K562 (cell line): Measurements from ENCODE around the gene GCHFR. TPM values are rescaled to one million over a fixed set of nuclear protein-coding genes. Genes with fewer than 3 reads are reported as not detected.

Experiments
- ATAC-seq: fragments of 200-7000 bp; cut with Tn5 transposase; 3 replicates; pipeline ENCODE4 v1.9.1; 2020; ENCODE audit warnings: moderate library complexity
- BruUV-seq: library from RNA; stranded (reverse); fragments of 400-500 nt; replicated peaks from 2 replicates; lab custom pipeline; 2021; lab: Mats Ljungman, UMichigan
- CTCF ChIA-PET: fragments of 300-600 bp; formaldehyde crosslinking; extraction: SDS; loops from one replicate; lab custom pipeline; 2021; ENCODE audit warnings: low intra/inter-chr PET ratio; lab: Yijun Ruan, JAX
- POLR2A ChIA-PET: fragments of 300-600, 350-650 bp; sonication (Branson Sonifier 250); formaldehyde crosslinking; extraction: SDS; loops from one replicate; lab custom pipeline; 2021; ENCODE audit warnings: antibody characterized with exemption, inconsistent platforms; lab: Yijun Ruan, JAX
- DNase-seq, 4 experiments: peaks; one replicate each; pipeline versions ENCODE4 v3.0.0 to v3.0.0-alpha.2; 2011 to 2018; ENCODE audit warnings: low spot score in 3 of 4, mixed read lengths in 3 of 4; ENCODE audit errors: extremely low read depth in 1 of 4
- FAIRE-seq: peaks from 2 replicates; lab custom pipeline; 2011; peaks lifted over from hg19 to GRCh38; lab: Jason Lieb, UNC
- H2AFZ ChIP-seq: 2 replicates; pipeline ENCODE4 v1.6.0; 2011; ENCODE audit warnings: low read depth, low read length, control low read depth, inconsistent platforms
- H3K27ac ChIP-seq: fragments of 200-600 bp; 3 replicates; pipeline ENCODE4 v1.8.0; 2011; ENCODE audit warnings: low read depth, mild to moderate bottlenecking, control low read depth, inconsistent platforms, low read length, moderate library complexity, mixed read lengths; ENCODE audit errors: extremely low read depth
- H3K27me3 ChIP-seq, 2 experiments: fragments of 300-600 bp in 1 of 2; 2 replicates in 1 of 2; 3 replicates in 1 of 2; pipeline versions ENCODE4 v1.6.0 to v1.8.0; 2011; ENCODE audit warnings: inconsistent platforms in 2 of 2, low read length in 2 of 2, mild to moderate bottlenecking in 1 of 2, mixed read lengths in 1 of 2, moderate library complexity in 1 of 2; ENCODE audit not compliant: control insufficient read depth in 2 of 2, insufficient read depth in 2 of 2
- H3K36me3 ChIP-seq: fragments of 300-600 bp; 3 replicates; pipeline ENCODE4 v1.8.0; 2011; ENCODE audit warnings: mild to moderate bottlenecking, low read length, inconsistent platforms; ENCODE audit not compliant: control insufficient read depth, insufficient read depth
- H3K4me1 ChIP-seq, 2 experiments: fragments of 200-600 bp in 1 of 2; replicated peaks in 1 of 2; 2 replicates in 1 of 2; 3 replicates in 1 of 2; pipeline versions ENCODE4 v1.5.1 to v1.8.0; 2011; ENCODE audit warnings: inconsistent platforms in 2 of 2, low read length in 2 of 2, mild to moderate bottlenecking in 1 of 2, mixed read lengths in 1 of 2, moderate library complexity in 1 of 2; ENCODE audit not compliant: control insufficient read depth in 2 of 2, insufficient read depth in 2 of 2
- H3K4me2 ChIP-seq: 2 replicates; pipeline ENCODE4 v1.6.1; 2011; ENCODE audit warnings: low read length, control low read depth, inconsistent platforms, mixed read lengths; ENCODE audit not compliant: insufficient read depth
- H3K4me3 ChIP-seq: fragments of 200-600 bp; sonication (generic), shearing (Covaris generic); 2 replicates; pipeline ENCODE4 v1.5.1; 2016; ENCODE audit warnings: control low read depth, inconsistent platforms
- H3K79me2 ChIP-seq: fragments of 200-600 bp; 3 replicates; pipeline ENCODE4 v1.8.0; 2011; ENCODE audit warnings: low read length, inconsistent platforms; ENCODE audit not compliant: control insufficient read depth, insufficient read depth
- H3K9ac ChIP-seq, 2 experiments: 2 replicates each; pipeline versions ENCODE4 v1.6.0 to v1.6.1; 2011; ENCODE audit warnings: low read depth in 2 of 2, low read length in 2 of 2, control low read depth in 1 of 2, inconsistent platforms in 1 of 2, mild to moderate bottlenecking in 1 of 2, mixed read lengths in 1 of 2; ENCODE audit not compliant: insufficient read depth in 1 of 2
- H3K9me1 ChIP-seq: one replicate; pipeline ENCODE4 v1.6.0; 2011; ENCODE audit warnings: inconsistent platforms, mild to moderate bottlenecking, low read length, moderate library complexity; ENCODE audit not compliant: control insufficient read depth, insufficient read depth
- H3K9me3 ChIP-seq: replicated peaks from 2 replicates; pipeline ENCODE4 v1.5.1; 2011; ENCODE audit warnings: low read depth, low read length, inconsistent platforms; ENCODE audit not compliant: control insufficient read depth, insufficient read depth
- H4K20me1 ChIP-seq: replicated peaks from 2 replicates; pipeline ENCODE4 v1.6.1; 2011; ENCODE audit warnings: low read length, inconsistent platforms, mixed read lengths; ENCODE audit not compliant: control insufficient read depth, insufficient read depth
- GATAD2B ChIP-seq: fragments of 450-650 bp; IDR thresholded peaks from 2 replicates; pipeline ENCODE4 v1.6.1; 2017; ENCODE audit warnings: mild to moderate bottlenecking, borderline replicate concordance
- KAT2B ChIP-seq: IDR thresholded peaks from one replicate; pipeline ENCODE4 v1.6.1; 2012; ENCODE audit warnings: low read depth, mild to moderate bottlenecking, control low read depth, inconsistent platforms, low read length, moderate library complexity
- KAT8 ChIP-seq: fragments of 450-650 bp; IDR thresholded peaks from 2 replicates; pipeline ENCODE4 v1.6.1; 2016; ENCODE audit warnings: low read depth, mild to moderate bottlenecking
- MAFF ChIP-seq: IDR thresholded peaks from 2 replicates; pipeline ENCODE4 v1.6.1; 2012; ENCODE audit warnings: low read length, improper control_type of control experiment
- NFIC ChIP-seq: fragments of 450-650 bp; IDR thresholded peaks from 2 replicates; pipeline ENCODE4 v1.6.1; 2017; ENCODE audit warnings: mild to moderate bottlenecking, inconsistent platforms
- PTTG1 ChIP-seq: fragments of 450-650 bp; IDR thresholded peaks from 2 replicates; pipeline ENCODE4 v1.6.1; 2016; ENCODE audit warnings: low read depth, mild to moderate bottlenecking, missing genetic modification characterization, missing compliant biosample characterization
- ZBED1 ChIP-seq: IDR thresholded peaks from 2 replicates; pipeline ENCODE4 v1.6.1; 2014
- ZNF124 ChIP-seq: sonication (generic); formaldehyde crosslinking; IDR thresholded peaks from 2 replicates; pipeline ENCODE4 v1.8.1; 2022; ENCODE audit warnings: missing genetic modification reagents
- ZNF316 ChIP-seq: fragments of 450-650 bp; IDR thresholded peaks from 2 replicates; pipeline ENCODE4 v1.6.1; 2016
- ZNF408 ChIP-seq: fragments of 250-450 bp; sonication (Bioruptor Pico); IDR thresholded peaks from 2 replicates; pipeline ENCODE4 v1.4.0; 2020; ENCODE audit warnings: low read depth, mild to moderate bottlenecking, moderate library complexity
- ZNF780A ChIP-seq: fragments of 250-450 bp; sonication (Bioruptor Pico); IDR thresholded peaks from 2 replicates; pipeline ENCODE4 v1.5.0; 2021; ENCODE audit warnings: mild to moderate bottlenecking
- WGBS: fragments of 100-300 bp; shearing (Covaris generic); methylation state at CpG from one replicate; pipeline ENCODE4 v1.1.6; 2016; ENCODE audit warnings: low coverage, mixed read lengths; ENCODE audit not compliant: insufficient coverage; ENCODE audit errors: missing lambda C conversion rate; 5-methylcytosine and 5-hydroxymethylcytosine counted together
- in situ Hi-C: fragments of 300-500 bp; cut with MboI; formaldehyde crosslinking; loops from 4 replicates; pipeline ENCODE4 v1.15.0; 2018; ENCODE audit warnings: inconsistent platforms, mixed read lengths
- intact Hi-C: fragments of 100-400 bp; cut with micrococcal nuclease; formaldehyde crosslinking; loops from 2 replicates; pipeline ENCODE4 v1.14.2; 2022
- polyA plus RNA-seq, 8 experiments: library from polyadenylated mRNA; depleted of rRNA in 4 of 8; stranded (reverse) in 5 of 8; unstranded in 3 of 8; fragments of >200 nt; fragmentation: Nextera tagmentation in 2 of 8; fragmentation: Illumina TruSeq in 1 of 8; extraction: Ambion mirVana in 2 of 8; extraction: Trizol in 1 of 8; gene quantifications; 2 replicates each; pipeline versions ENCODE4 v1.2.1 to v1.2.3, GENCODE V29; 2011 to 2014; ENCODE audit warnings: inconsistent platforms in 1 of 8, missing spikeins in 1 of 8
- total RNA-seq, 7 experiments: library from RNA; depleted of rRNA in 6 of 7; stranded (reverse); fragments of >200 nt in 6 of 7; fragmentation: Illumina TruSeq in 2 of 7; extraction: Trizol in 2 of 7; gene quantifications; 2 replicates each; pipeline versions ENCODE4 v1.2.1 to v1.2.3, GENCODE V29; 2011 to 2021; ENCODE audit warnings: low replicate concordance in 1 of 7
- TF ChIP-seq, protein P1 (sequence below): fragments of 200-800 bp; sonication (Bioruptor generic); IDR thresholded peaks from 2 replicates; pipeline ENCODE4 v1.6.1; 2016; ENCODE audit warnings: missing genetic modification characterization, missing compliant biosample characterization
- TF ChIP-seq, protein P2 (sequence below): IDR thresholded peaks from 2 replicates; pipeline ENCODE4 v1.6.1; 2012; ENCODE audit warnings: low read depth, low read length, improper control_type of control experiment, borderline replicate concordance
- TF ChIP-seq, protein P3 (sequence below): fragments of 250-450 bp; sonication (Bioruptor Pico); IDR thresholded peaks from 2 replicates; pipeline ENCODE4 v1.4.0; 2020

GCHFR gene
- total and polyA plus RNA-seq, 9 of the 15 experiments (the other 6 are each of a cell fraction or from before 2014, with no cell fraction given), result 8.7 to 83.5 (median 20.8) TPM

DNA sequence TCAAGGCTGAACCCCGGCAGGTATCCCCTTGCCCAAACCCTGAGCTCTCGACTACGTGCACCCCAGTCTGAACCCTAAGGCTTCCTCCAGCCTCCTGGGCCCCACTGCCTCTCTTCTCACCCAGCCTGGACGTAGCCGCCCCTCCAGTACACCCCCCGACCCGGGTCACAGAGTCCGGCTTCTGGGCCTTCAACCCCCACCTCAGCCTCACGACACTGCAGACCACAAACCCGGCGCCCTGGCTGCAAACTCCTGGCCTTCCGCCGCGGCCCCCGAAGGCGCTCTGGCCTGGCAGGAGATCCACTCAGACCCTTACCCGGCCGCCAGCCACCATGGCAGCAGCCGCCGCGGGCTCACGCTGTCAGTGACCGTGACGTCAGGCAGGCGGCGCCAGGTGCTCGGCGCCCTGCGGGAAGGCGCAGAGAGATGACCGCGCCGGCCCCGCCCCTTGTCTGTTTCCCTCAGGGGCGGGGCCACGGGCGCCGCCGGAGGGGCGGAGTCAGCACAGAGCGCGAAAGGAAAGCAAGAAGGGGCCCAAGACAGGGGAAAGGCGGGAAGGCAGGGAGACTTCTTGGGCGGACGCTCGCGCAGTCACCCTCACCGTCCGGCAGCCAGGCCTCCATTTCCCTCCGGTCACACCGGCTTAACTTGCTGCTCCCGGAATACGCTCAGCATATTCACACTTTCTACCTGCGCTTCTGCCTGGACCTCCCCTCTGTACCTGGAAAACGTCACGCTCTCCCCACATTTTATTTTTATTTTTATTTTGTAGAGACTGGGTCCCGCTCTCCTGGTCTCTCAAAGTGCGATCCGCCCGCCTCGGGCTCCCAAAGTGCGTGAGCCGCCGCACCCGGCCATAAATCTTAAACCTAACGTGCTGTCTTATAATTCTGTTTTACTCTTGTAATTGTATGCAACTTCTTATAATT, 8.7 kb upstream of the GCHFR start, which contains the start of gene RMDN3:
RMDN3 (minus strand) TSS at position 372 of the 929 bp plus-strand sequence. CDS start 471 bp downstream, outside the sequence.
- BruUV-seq, result TSS peak; percentile 99
- peak within 1 kb of the TSS; percentile 99 for H3K4me3 ChIP-seq
- in situ Hi-C loops, result no loop called here
- ATAC-seq (peak; percentile 87), DNase-seq (peak; percentile 92 to 97 (median 93)), FAIRE-seq (peak; percentile 78)
- H3K27ac ChIP-seq, result peak within 1 kb of the TSS; percentile 97
- CTCF ChIA-PET, result interaction anchor here (0.6 kb wide), 2 partner anchors 58 to 162 kb away, joined by 3 read pairs; no protein-coding TSS in a partner anchor
- H3K79me2 ChIP-seq, result peaks cover 47% of the 10 kb centered on the region
- H3K27me3 ChIP-seq, result no peaks in the 10 kb centered on the region
- 1% methylated on average over 61 of the region's 66 CpGs for WGBS
- no peaks in the 10 kb centered on the region for H3K9me3 ChIP-seq
- H3K36me3 ChIP-seq, result peaks cover 34% of the 10 kb centered on the region
- peak within 1 kb of the TSS; percentile 88 to 95 for H3K9ac ChIP-seq
- no peaks in the 10 kb centered on the region for H3K9me1 ChIP-seq
- peak within 1 kb of the TSS; percentile 90 for H2AFZ ChIP-seq
- peak within 1 kb of the TSS; percentile 83 for H3K4me2 ChIP-seq
- intact Hi-C loops, result loop anchor here (10.0 kb wide), 1 partner anchor 190 kb away; the partner anchor contains the start of genes CCDC32 and RPUSD2
- H4K20me1 ChIP-seq, result 0 out of 2 replicates have a peak, but pooled peaks cover 4% of the 10 kb centered on the region
- peaks cover 36 to 43% of the 10 kb centered on the region in 2 experiments for H3K4me1 ChIP-seq
- POLR2A ChIA-PET, result interaction anchor here (0.7 to 1.3 kb wide), 5 partner anchors 7 to 139 kb away, joined by 3 to 4 read pairs (median 3); partner anchors contain the start of gene VPS18
- TF ChIP-seq MAFF (no peak), PTTG1 (tag) (no peak), KAT2B (peak; percentile 61), NFIC (no peak; the same call in 1 of the 2 replicates), ZNF408 (CRISPR knock-in tag) (no peak), ZBED1 (no peak), ZNF780A (CRISPR knock-in tag) (no peak), ZNF124 (CRISPR knock-in tag) (no peak), KAT8 (no peak), ZNF316 (no peak), GATAD2B (no peak)
- TF ChIP-seq, protein P1, sequence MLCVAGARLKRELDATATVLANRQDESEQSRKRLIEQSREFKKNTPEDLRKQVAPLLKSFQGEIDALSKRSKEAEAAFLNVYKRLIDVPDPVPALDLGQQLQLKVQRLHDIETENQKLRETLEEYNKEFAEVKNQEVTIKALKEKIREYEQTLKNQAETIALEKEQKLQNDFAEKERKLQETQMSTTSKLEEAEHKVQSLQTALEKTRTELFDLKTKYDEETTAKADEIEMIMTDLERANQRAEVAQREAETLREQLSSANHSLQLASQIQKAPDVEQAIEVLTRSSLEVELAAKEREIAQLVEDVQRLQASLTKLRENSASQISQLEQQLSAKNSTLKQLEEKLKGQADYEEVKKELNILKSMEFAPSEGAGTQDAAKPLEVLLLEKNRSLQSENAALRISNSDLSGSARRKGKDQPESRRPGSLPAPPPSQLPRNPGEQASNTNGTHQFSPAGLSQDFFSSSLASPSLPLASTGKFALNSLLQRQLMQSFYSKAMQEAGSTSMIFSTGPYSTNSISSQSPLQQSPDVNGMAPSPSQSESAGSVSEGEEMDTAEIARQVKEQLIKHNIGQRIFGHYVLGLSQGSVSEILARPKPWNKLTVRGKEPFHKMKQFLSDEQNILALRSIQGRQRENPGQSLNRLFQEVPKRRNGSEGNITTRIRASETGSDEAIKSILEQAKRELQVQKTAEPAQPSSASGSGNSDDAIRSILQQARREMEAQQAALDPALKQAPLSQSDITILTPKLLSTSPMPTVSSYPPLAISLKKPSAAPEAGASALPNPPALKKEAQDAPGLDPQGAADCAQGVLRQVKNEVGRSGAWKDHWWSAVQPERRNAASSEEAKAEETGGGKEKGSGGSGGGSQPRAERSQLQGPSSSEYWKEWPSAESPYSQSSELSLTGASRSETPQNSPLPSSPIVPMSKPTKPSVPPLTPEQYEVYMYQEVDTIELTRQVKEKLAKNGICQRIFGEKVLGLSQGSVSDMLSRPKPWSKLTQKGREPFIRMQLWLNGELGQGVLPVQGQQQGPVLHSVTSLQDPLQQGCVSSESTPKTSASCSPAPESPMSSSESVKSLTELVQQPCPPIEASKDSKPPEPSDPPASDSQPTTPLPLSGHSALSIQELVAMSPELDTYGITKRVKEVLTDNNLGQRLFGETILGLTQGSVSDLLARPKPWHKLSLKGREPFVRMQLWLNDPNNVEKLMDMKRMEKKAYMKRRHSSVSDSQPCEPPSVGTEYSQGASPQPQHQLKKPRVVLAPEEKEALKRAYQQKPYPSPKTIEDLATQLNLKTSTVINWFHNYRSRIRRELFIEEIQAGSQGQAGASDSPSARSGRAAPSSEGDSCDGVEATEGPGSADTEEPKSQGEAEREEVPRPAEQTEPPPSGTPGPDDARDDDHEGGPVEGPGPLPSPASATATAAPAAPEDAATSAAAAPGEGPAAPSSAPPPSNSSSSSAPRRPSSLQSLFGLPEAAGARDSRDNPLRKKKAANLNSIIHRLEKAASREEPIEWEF, result no peak
- TF ChIP-seq, protein P2, sequence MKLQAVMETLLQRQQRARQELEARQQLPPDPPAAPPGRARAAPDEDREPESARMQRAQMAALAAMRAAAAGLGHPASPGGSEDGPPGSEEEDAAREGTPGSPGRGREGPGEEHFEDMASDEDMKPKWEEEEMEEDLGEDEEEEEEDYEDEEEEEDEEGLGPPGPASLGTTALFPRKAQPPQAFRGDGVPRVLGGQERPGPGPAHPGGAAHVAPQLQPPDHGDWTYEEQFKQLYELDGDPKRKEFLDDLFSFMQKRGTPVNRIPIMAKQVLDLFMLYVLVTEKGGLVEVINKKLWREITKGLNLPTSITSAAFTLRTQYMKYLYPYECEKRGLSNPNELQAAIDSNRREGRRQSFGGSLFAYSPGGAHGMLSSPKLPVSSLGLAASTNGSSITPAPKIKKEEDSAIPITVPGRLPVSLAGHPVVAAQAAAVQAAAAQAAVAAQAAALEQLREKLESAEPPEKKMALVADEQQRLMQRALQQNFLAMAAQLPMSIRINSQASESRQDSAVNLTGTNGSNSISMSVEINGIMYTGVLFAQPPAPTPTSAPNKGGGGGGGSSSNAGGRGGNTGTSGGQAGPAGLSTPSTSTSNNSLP, result peak; percentile 23; the same call in 1 of the 2 replicates
- TF ChIP-seq, protein P3, sequence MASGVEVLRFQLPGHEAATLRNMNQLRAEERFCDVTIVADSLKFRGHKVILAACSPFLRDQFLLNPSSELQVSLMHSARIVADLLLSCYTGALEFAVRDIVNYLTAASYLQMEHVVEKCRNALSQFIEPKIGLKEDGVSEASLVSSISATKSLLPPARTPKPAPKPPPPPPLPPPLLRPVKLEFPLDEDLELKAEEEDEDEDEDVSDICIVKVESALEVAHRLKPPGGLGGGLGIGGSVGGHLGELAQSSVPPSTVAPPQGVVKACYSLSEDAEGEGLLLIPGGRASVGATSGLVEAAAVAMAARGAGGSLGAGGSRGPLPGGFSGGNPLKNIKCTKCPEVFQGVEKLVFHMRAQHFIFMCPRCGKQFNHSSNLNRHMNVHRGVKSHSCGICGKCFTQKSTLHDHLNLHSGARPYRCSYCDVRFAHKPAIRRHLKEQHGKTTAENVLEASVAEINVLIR (CRISPR knock-in tag), result peak; percentile 99
